Measurements from ENCODE around the gene NDUFS4.
"Not testable (repeated sequence)": the region's sequence is repeated elsewhere in the genome, so short reads cannot be mapped to it uniquely, and the experiment has no call there.

The NDUFS4 gene

DNA sequence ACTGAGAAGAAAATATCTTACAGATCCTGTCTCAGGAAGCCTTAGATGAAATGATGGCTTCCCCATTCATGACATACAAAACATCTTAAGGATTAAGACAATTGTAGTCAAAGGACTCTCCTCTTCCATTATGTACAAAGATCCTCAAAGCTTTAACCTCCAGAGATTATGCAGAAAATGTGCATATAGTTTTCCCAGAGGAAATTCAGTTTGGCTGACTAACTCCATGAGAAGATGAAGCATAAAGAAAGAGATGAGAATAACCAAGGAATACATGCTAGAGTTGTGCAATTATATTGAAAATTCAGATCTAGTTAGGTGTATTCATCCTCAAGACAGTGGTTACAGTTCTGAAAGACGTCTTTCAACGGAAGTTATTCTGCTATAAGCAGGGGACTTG is 18.6 kb upstream of the NDUFS4 start:
- no peak overlapping the region for H3K4me3 ChIP-seq (ENCODE audit: low read depth, low read length)
- TF ChIP-seq, protein P1, sequence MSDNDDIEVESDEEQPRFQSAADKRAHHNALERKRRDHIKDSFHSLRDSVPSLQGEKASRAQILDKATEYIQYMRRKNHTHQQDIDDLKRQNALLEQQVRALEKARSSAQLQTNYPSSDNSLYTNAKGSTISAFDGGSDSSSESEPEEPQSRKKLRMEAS (IDR thresholded peaks at IDR 0.05; ENCODE audit: low read depth, low read length) = no peak
- TF ChIP-seq POLR2A (IDR thresholded peaks at IDR 0.05; ENCODE audit: extremely low read depth, insufficient read length) (no peak), MYC (IDR thresholded peaks at IDR 0.05; ENCODE audit: low read depth, low read length) (no peak)
- TF ChIP-seq, protein P2, sequence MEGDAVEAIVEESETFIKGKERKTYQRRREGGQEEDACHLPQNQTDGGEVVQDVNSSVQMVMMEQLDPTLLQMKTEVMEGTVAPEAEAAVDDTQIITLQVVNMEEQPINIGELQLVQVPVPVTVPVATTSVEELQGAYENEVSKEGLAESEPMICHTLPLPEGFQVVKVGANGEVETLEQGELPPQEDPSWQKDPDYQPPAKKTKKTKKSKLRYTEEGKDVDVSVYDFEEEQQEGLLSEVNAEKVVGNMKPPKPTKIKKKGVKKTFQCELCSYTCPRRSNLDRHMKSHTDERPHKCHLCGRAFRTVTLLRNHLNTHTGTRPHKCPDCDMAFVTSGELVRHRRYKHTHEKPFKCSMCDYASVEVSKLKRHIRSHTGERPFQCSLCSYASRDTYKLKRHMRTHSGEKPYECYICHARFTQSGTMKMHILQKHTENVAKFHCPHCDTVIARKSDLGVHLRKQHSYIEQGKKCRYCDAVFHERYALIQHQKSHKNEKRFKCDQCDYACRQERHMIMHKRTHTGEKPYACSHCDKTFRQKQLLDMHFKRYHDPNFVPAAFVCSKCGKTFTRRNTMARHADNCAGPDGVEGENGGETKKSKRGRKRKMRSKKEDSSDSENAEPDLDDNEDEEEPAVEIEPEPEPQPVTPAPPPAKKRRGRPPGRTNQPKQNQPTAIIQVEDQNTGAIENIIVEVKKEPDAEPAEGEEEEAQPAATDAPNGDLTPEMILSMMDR (IDR thresholded peaks at IDR 0.05; ENCODE audit: low read depth, low read length) = no peak
- DNase-seq (ENCODE audit: low read depth) = no peak

DNA sequence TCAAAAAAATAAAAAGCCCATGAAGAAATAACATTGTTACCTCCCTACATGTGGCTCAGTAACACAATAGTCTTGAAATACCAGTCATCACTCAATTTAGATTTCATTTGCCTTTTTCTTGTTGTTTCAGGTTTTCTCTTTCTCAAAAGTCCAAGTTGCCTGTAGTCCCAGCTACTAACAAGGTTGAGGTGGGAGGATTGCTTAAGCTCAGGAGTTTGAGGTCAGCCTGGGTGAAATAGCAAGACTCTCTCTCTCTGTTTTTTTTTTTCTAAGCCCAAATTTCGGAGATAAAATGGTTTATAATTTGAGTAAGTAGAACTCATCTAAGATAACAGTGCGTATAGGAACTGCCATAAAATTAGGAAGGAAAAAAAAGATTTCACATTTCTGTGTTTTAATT is 17.5 kb upstream of the NDUFS4 start:
- TF ChIP-seq, protein P2 (IDR thresholded peaks at IDR 0.05; ENCODE audit: low read depth, low read length) = no peak
- TF ChIP-seq, protein P1 (IDR thresholded peaks at IDR 0.05; ENCODE audit: low read depth, low read length) = no peak
- TF ChIP-seq POLR2A (IDR thresholded peaks at IDR 0.05; ENCODE audit: extremely low read depth, insufficient read length) = no peak
- TF ChIP-seq MYC (IDR thresholded peaks at IDR 0.05; ENCODE audit: low read depth, low read length) = no peak
- H3K4me3 ChIP-seq (ENCODE audit: low read depth, low read length) = no peak overlapping the region
- peak; percentile 7 for DNase-seq (ENCODE audit: low read depth)

DNA sequence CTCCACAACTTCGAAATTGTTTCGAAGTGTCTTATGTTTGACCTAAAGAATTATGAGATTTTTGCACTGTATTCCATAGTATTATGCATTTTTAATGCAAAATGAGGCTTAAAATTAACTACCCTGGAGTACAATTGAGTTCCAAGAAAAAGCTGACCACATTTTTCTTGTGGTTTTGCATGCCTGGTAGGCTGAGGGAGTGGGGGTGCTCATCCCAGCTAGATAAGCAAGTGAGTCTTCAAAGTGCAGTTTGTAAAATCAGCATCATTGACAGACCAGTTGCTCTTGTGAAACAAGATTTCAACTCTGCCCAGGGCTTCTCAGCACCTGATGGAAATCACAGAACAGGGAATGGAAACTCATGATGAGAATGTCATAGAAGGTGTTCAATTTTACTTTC is 17.0 kb upstream of the NDUFS4 start:
- H3K4me3 ChIP-seq (ENCODE audit: low read depth, low read length) = no peak overlapping the region
- TF ChIP-seq MYC (IDR thresholded peaks at IDR 0.05; ENCODE audit: low read depth, low read length) (no peak), POLR2A (IDR thresholded peaks at IDR 0.05; ENCODE audit: extremely low read depth, insufficient read length) (no peak)
- TF ChIP-seq, protein P1 (IDR thresholded peaks at IDR 0.05; ENCODE audit: low read depth, low read length) = no peak
- TF ChIP-seq, protein P2 (IDR thresholded peaks at IDR 0.05; ENCODE audit: low read depth, low read length) = no peak
- peak; percentile 34 for DNase-seq (ENCODE audit: low read depth)

DNA sequence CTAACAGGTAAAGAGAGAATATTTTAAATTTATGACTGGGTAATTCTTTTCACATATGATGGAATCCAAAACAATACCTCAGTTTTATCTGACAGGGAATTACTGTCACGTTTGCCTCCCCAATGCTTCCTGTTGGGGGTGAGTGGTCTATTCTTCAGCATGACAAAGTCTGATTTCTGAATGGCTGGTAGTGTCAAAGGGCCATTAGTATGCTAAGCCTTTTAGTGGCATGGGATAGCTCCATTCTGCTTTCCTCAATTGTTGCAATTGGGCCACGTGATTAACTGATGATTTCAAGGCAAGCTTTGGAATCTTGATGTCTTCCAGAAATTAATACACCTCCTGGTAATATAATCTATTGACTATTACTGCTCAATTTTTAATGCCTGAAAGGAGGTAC is 14.7 kb upstream of the NDUFS4 start:
- no peak overlapping the region for H3K4me3 ChIP-seq (ENCODE audit: low read depth, low read length)
- DNase-seq (ENCODE audit: low read depth) = no peak

DNA sequence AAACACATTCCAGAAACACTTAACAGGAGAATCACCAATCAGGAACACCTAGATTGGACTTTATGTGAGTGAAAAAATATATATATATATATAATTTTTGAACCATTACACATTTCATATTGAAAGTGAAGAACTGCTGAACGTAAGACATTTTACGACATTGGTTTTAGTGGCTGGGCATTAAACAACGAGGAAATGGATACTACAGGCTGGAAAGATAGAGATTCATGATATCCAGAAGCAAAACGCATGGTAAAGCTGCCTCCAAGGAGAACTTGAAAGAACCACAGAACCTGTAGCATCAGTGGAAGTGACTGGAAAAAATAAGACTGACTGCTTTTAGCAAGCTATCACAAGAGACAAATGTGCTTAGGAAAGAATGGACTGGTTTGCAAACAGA is 13.2 kb upstream of the NDUFS4 start:
- TF ChIP-seq MYC (IDR thresholded peaks at IDR 0.05; ENCODE audit: low read depth, low read length) = no peak
- TF ChIP-seq, protein P2 (IDR thresholded peaks at IDR 0.05; ENCODE audit: low read depth, low read length) = no peak
- TF ChIP-seq, protein P1 (IDR thresholded peaks at IDR 0.05; ENCODE audit: low read depth, low read length) = no peak
- no peak for TF ChIP-seq POLR2A (IDR thresholded peaks at IDR 0.05; ENCODE audit: extremely low read depth, insufficient read length)

More for the DNA sequence above, 14.7 kb upstream of the NDUFS4 start:
- TF ChIP-seq POLR2A (IDR thresholded peaks at IDR 0.05; ENCODE audit: extremely low read depth, insufficient read length) (no peak), MYC (IDR thresholded peaks at IDR 0.05; ENCODE audit: low read depth, low read length) (no peak)
- TF ChIP-seq, protein P1 (IDR thresholded peaks at IDR 0.05; ENCODE audit: low read depth, low read length) = no peak
- TF ChIP-seq, protein P2 (IDR thresholded peaks at IDR 0.05; ENCODE audit: low read depth, low read length) = no peak

DNA sequence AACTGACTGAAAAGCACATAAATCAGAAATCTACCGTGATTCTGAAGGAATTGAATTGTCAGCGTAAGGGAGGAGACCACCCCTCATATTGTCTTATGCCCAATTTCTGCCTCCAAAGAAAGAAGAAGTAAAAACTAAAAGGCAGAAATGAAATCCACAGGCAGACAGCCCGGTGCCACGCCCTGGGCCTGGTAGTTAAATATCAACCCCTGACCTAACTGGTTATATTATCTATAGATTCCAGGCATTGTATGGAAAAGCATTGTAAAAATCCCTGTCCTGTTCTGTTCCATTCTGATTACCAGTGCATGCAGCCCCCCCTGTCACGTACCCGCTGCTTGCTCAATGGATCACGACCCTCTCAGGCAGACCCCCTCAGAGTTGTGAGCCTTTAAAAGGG is 11.9 kb upstream of the NDUFS4 start:
- not testable (repeated sequence) for H3K4me3 ChIP-seq (ENCODE audit: low read depth, low read length); DNase-seq (ENCODE audit: low read depth)

More for the DNA sequence above, 13.2 kb upstream of the NDUFS4 start:
- no peak for DNase-seq (ENCODE audit: low read depth)
- H3K4me3 ChIP-seq (ENCODE audit: low read depth, low read length) = no peak overlapping the region

Data from NB4 (cell line).